Activated CD8-positive, alpha-beta memory T cell treated with anti-CD3 and anti-CD28 coated beads, Interleukin-2, amount 10 ng/mL, durations not matched to agents 7 days and 5 days (primary cell): Measurements from ENCODE around the gene CPT1B. TPM values are rescaled to one million over a fixed set of nuclear protein-coding genes. Genes with fewer than 3 reads are reported as not detected.
"Not testable (repeated sequence)": the region's sequence is repeated elsewhere in the genome, so short reads cannot be mapped to it uniquely, and the experiment has no call there.

Experiments used
- ATAC-seq: fragments of 150-1000 bp; cut with Tn5 transposase; one replicate; pipeline ENCODE4 v1.10.0; 2021; ENCODE audit warnings: moderate library complexity
- CTCF ChIA-PET: fragments of 350-600 bp; sonication (Branson Sonifier 250); formaldehyde crosslinking; loops from one replicate; lab custom pipeline; 2021; ENCODE audit warnings: antibody characterized with exemption; lab: Charles Lee
- DNase-seq: peaks from one replicate; pipeline ENCODE4 v3.0.0-alpha.2; 2020
- H3K27ac Mint-ChIP-seq: one replicate; pipeline ENCODE4 v1.8.0; 2021; ENCODE audit warnings: mild to moderate bottlenecking, mixed read lengths
- H3K27me3 Mint-ChIP-seq: one replicate; pipeline ENCODE4 v1.8.0; 2021; ENCODE audit warnings: mixed read lengths
- H3K36me3 Mint-ChIP-seq: one replicate; pipeline ENCODE4 v1.8.0; 2021; ENCODE audit warnings: mild to moderate bottlenecking, mixed read lengths
- H3K4me1 Mint-ChIP-seq: one replicate; pipeline ENCODE4 v1.8.0; 2021; ENCODE audit warnings: mixed read lengths
- H3K4me3 Mint-ChIP-seq: one replicate; pipeline ENCODE4 v1.8.0; 2021; ENCODE audit warnings: mild to moderate bottlenecking, moderate library complexity, mixed read lengths
- H3K9me3 Mint-ChIP-seq: one replicate; pipeline ENCODE4 v1.8.0; 2022; ENCODE audit warnings: low read depth, mixed read lengths
- total RNA-seq, 2 experiments: library from RNA; stranded (reverse); gene quantifications; one replicate each; pipeline ENCODE4 v1.2.3, GENCODE V29; 2021

Gene CPT1B
- total RNA-seq, 2 experiments from 2014 or later, result 80.1 to 87.6 TPM

DNA sequence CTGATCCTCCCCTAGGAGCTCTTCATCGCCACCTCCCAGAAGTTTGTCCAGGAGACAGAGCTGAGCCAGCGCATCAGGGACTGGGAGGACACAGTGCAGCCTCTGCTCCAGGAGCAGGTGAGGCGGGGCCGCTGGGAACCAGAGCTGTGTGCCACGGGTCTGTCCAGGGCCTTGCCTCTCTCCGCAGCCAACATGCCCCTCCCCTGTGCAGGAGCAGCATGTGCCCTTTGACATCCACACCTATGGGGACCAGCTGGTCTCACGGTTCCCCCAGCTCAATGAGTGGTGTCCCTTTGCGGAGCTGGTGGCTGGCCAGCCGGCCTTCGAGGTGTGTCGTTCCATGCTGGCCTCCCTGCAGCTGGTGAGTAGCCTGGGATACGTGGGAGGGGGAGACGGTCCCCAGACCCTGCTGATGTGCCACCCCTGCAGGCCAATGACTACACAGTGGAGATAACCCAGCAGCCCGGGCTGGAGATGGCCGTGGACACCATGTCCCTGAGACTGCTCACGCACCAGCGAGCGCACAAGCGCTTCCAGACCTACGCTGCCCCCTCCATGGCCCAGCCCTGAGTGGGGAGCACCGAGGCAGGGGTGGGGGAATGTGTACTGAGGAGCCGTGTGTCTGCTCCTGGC is 55.3 kb downstream of the CPT1B start:
- Mint-ChIP-seq H3K4me1 (peaks cover 29% of the 10 kb centered on the region), H3K9me3 (no peaks in the 10 kb centered on the region)

DNA sequence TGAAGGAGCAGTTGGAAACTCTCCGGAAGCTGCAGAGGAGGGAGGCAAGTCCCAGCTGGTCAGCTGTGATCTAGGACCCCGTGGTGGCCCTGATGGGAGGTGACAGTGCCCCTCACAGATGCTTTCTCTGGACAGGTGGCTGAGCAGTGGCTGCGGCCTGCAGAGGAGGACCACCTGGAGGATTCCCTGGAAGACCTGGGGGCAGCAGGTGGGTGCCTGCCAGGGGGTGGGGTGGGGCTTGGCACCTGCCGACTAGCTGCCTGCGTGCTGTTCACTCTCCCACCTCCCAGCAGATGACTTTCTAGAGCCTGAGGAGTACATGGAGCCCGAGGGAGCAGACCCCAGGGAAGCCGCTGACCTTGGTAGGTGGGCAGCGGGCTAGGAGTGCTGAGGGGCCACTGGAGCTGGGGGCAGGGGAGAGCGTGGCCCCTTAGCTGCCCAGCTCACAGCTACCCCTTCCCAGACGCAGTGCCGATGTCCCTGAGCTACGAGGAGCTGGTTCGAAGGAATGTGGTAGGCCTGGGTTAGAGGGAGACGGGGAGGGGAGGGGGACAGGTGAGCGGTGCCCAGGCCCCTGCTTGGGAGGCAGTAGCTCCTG is 55.9 kb downstream of the CPT1B start:
- no peaks in the 10 kb centered on the region for H3K9me3 Mint-ChIP-seq
- no peaks in the 10 kb centered on the region for H3K27me3 Mint-ChIP-seq
- H3K4me1 Mint-ChIP-seq, result peaks cover 23% of the 10 kb centered on the region
- CTCF ChIA-PET, result interaction anchor here (0.5 to 4.6 kb wide), 4 partner anchors 12 to 56 kb away, joined by 3 to 79 read pairs (median 3); partner anchors contain the start of genes LMF2, NCAPH2 and SYCE3
- H3K27ac Mint-ChIP-seq, result no peak overlapping the region
- H3K4me3 Mint-ChIP-seq, result no peak overlapping the region
- DNase-seq (no peak), ATAC-seq (no peak)
- peaks cover 31% of the 10 kb centered on the region for H3K36me3 Mint-ChIP-seq

More for the DNA sequence above, 55.3 kb downstream of the CPT1B start:
- H3K27ac Mint-ChIP-seq, result no peak overlapping the region
- H3K4me3 Mint-ChIP-seq, result no peak overlapping the region
- H3K36me3 Mint-ChIP-seq, result peaks cover 32% of the 10 kb centered on the region
- CTCF ChIA-PET, result interaction anchor here (0.5 to 4.6 kb wide), 4 partner anchors 13 to 57 kb away, joined by 3 to 79 read pairs (median 3); partner anchors contain the start of genes LMF2, NCAPH2 and SYCE3
- DNase-seq (no peak), ATAC-seq (no peak)
- H3K27me3 Mint-ChIP-seq, result no peaks in the 10 kb centered on the region

DNA sequence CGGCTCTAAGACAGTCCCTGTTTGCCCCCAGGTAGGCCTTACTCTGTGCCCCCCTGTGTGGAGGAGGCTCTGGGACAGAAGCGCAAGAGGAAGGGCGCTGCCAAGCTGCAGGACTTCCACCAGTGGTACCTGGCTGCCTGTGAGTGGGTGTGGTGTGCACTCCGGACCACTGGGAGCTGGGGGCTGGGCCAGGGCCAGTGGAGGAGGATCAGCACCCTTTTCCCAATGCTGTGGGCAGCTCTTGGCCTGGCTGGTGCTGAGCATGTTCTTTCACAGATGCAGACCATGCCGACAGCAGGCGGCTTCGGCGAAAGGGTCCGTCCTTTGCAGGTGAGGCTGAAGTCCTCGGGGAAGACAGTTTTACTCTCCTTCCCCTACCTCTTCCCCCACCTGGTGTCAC is 56.5 kb downstream of the CPT1B start:
- peaks cover 17% of the 10 kb centered on the region for H3K4me1 Mint-ChIP-seq
- no peaks in the 10 kb centered on the region for H3K27me3 Mint-ChIP-seq
- no peak for DNase-seq
- CTCF ChIA-PET, result no interaction called here
- peaks cover 35% of the 10 kb centered on the region for H3K36me3 Mint-ChIP-seq
- ATAC-seq, result no peak
- H3K9me3 Mint-ChIP-seq, result no peaks in the 10 kb centered on the region
- no peak overlapping the region for H3K27ac Mint-ChIP-seq
- no peak overlapping the region for H3K4me3 Mint-ChIP-seq

DNA sequence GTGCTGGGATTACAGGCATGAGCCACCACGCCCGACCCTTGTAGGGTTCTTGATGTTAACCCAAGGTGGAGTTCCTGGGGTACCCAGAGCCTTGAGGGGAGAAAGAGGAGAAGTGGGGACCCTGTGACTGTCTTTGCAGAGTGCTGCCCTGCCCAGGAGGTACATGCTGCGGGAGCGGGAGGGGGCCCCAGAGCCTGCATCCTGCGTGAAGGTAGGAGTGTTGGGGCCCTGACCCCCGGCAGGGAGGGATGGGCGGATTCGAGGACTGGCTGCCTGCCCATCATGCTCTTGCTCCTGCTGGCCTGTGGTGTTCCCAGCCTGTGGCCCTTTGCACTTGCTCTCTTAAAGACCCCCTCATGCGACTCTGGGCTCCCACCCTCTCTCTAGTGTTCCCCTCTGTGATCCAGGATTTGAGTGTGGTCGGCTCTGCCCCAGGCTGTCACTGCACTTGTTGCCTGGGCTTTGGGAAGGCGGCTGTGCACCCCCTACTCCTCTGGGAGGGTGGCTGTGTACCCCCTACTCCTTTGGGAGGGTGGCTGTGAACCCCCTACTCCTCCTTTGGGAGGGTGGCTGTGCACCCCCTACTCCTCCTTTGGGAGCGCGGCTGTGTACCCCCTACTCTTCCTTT is 57.3 kb downstream of the CPT1B start:
- no peaks in the 10 kb centered on the region for H3K27me3 Mint-ChIP-seq
- peaks cover 36% of the 10 kb centered on the region for H3K36me3 Mint-ChIP-seq
- no peak for ATAC-seq
- CTCF ChIA-PET, result no interaction called here
- no peak for DNase-seq
- peaks cover 17% of the 10 kb centered on the region for H3K4me1 Mint-ChIP-seq
- H3K27ac Mint-ChIP-seq, result no peak overlapping the region
- no peak overlapping the region for H3K4me3 Mint-ChIP-seq
- no peaks in the 10 kb centered on the region for H3K9me3 Mint-ChIP-seq

DNA sequence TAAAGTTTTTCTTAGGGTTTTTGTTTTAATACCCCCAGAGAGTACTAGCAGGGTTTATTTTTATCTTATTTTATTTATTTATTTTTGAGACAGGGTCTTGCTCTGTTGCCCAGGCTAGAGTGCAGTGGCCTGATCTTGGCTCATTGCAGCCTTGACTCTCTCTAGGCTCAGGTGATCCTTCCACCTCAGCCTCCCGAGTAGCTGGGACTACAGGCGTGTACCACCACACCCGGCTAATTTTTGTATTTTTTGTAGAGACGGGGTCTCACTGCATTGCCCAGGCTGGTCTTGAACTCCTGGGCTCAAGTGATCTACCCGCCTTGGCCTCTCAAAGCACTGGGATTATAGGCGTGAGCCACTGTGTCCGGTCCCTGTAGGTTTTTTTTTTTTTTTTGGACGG is 58.0 kb downstream of the CPT1B start:
- not testable (repeated sequence) for H3K27ac Mint-ChIP-seq, DNase-seq
- H3K36me3 Mint-ChIP-seq, result peaks cover 38% of the 10 kb centered on the region

DNA sequence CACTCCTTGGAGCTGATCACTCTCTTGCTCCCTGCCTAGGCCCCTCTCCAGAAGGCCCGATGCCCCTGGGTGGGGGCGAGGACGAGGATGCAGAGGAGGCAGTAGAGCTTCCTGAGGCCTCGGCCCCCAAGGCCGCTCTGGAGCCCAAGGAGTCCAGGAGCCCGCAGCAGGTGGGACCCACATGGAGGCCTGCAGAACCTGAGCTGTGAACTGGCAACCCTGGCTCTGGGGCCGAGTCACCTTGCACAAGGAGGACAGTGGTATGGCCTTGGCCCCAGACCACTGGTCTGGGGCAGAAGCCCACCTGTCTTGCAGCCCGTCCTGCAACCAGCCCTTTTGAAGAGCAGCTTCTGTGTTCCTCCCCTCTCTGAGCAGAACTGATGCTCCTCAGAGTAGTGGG is 59.1 kb downstream of the CPT1B start:
- peaks cover 40% of the 10 kb centered on the region for H3K36me3 Mint-ChIP-seq
- H3K27ac Mint-ChIP-seq, result no peak overlapping the region
- no peak for DNase-seq
- H3K27me3 Mint-ChIP-seq, result no peaks in the 10 kb centered on the region
- H3K9me3 Mint-ChIP-seq, result no peaks in the 10 kb centered on the region
- CTCF ChIA-PET, result no interaction called here
- no peak for ATAC-seq
- H3K4me3 Mint-ChIP-seq, result no peak overlapping the region
- H3K4me1 Mint-ChIP-seq, result peaks cover 18% of the 10 kb centered on the region

More for the DNA sequence above, 58.0 kb downstream of the CPT1B start:
- ATAC-seq, H3K9me3 Mint-ChIP-seq, CTCF ChIA-PET, H3K4me3 Mint-ChIP-seq, H3K27me3 Mint-ChIP-seq: not testable (repeated sequence)
- peaks cover 20% of the 10 kb centered on the region for H3K4me1 Mint-ChIP-seq

Other genes with a start within 250 kb of the CPT1B start
- 10 to 100 TPM; 78.7 to 98.0 TPM for gene PPP6R2, start 235.1 kb downstream of the CPT1B start, total RNA-seq
- gene SBF1, start 103.4 kb downstream of the CPT1B start, total RNA-seq, result 100 to 1,000 TPM; 192 to 207 TPM
- gene ADM2, start 96.9 kb downstream of the CPT1B start, total RNA-seq, result 1 to 10 TPM; 4.7 to 5.3 TPM
- under 1 TPM; 0.23 to 0.61 TPM for gene MIOX, start 91.6 kb downstream of the CPT1B start, total RNA-seq
- 100 to 1,000 TPM in 1 of 2 experiments, 10 to 100 TPM in 1; 98.6 to 138 TPM for gene LMF2, start 70.7 kb downstream of the CPT1B start, total RNA-seq
- 100 to 1,000 TPM; 136 to 181 TPM for gene NCAPH2, start 70.2 kb downstream of the CPT1B start, total RNA-seq
- gene SCO2, start 52.8 kb downstream of the CPT1B start, total RNA-seq, result 10 to 100 TPM in 1 of 2 experiments, 1 to 10 TPM in 1; 9.1 to 11.6 TPM
- gene TYMP, start 48.4 kb downstream of the CPT1B start, total RNA-seq, result 100 to 1,000 TPM in 1 of 2 experiments, 10 to 100 TPM in 1; 93.1 to 108 TPM
- gene KLHDC7B, start 32.5 kb downstream of the CPT1B start, total RNA-seq, result 10 to 100 TPM; 10.2 to 12.0 TPM
- under 1 TPM; 0.76 to 0.96 TPM for gene SYCE3, start 15.5 kb downstream of the CPT1B start, total RNA-seq
- 100 to 1,000 TPM in 1 of 2 experiments, 10 to 100 TPM in 1; 97.2 to 118 TPM for gene CHKB, start 4.4 kb upstream of the CPT1B start, total RNA-seq
- gene MAPK8IP2, start 22.4 kb upstream of the CPT1B start, total RNA-seq, result under 1 TPM; 0.19 to 0.29 TPM
- 10 to 100 TPM; 49.6 to 68.2 TPM for gene ARSA, start 49.7 kb upstream of the CPT1B start, total RNA-seq
- gene SHANK3, start 94.4 kb upstream of the CPT1B start, total RNA-seq, result under 1 TPM in 1 of 2 experiments, not detected in 1; 0.05 TPM
- not detected for gene ACR, start 159.8 kb upstream of the CPT1B start, total RNA-seq
- 10 to 100 TPM; 21.9 to 26.6 TPM for gene RABL2B, start 205.2 kb upstream of the CPT1B start, total RNA-seq